ENCODE results near the gene OR2D2.

OR2D2 gene

DNA sequence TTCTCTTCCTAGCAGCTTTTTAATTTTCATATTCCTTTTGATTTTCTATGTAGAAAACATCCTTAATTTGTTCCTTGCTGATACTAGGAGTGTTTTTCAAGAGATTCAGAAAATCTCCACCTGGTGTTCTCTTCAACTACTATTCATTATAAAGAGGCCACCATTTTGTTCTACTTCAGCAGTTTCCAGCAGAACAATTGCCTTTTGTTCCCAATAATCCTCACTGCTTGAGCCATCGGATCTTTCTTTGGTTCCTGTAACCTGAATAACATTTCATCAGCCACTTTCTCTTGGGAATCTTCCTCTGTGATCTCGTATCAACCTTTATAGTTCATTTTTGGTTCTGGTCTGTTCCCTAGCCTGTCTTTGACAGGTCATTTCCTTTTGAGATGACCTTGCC, 48.6 kb downstream of the OR2D2 start (continued):
- TF ChIP-seq, protein P1, sequence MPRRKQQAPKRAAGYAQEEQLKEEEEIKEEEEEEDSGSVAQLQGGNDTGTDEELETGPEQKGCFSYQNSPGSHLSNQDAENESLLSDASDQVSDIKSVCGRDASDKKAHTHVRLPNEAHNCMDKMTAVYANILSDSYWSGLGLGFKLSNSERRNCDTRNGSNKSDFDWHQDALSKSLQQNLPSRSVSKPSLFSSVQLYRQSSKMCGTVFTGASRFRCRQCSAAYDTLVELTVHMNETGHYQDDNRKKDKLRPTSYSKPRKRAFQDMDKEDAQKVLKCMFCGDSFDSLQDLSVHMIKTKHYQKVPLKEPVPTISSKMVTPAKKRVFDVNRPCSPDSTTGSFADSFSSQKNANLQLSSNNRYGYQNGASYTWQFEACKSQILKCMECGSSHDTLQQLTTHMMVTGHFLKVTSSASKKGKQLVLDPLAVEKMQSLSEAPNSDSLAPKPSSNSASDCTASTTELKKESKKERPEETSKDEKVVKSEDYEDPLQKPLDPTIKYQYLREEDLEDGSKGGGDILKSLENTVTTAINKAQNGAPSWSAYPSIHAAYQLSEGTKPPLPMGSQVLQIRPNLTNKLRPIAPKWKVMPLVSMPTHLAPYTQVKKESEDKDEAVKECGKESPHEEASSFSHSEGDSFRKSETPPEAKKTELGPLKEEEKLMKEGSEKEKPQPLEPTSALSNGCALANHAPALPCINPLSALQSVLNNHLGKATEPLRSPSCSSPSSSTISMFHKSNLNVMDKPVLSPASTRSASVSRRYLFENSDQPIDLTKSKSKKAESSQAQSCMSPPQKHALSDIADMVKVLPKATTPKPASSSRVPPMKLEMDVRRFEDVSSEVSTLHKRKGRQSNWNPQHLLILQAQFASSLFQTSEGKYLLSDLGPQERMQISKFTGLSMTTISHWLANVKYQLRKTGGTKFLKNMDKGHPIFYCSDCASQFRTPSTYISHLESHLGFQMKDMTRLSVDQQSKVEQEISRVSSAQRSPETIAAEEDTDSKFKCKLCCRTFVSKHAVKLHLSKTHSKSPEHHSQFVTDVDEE (CRISPR knock-in tag; IDR thresholded peaks at IDR 0.05): no peak

- ATAC-seq: no peak
- TF ChIP-seq GLIS3 (CRISPR knock-in tag; IDR thresholded peaks at IDR 0.05): no peak
- no peak for TF ChIP-seq ZFP30 (CRISPR knock-in tag; IDR thresholded peaks at IDR 0.05)
- TF ChIP-seq, protein P2, sequence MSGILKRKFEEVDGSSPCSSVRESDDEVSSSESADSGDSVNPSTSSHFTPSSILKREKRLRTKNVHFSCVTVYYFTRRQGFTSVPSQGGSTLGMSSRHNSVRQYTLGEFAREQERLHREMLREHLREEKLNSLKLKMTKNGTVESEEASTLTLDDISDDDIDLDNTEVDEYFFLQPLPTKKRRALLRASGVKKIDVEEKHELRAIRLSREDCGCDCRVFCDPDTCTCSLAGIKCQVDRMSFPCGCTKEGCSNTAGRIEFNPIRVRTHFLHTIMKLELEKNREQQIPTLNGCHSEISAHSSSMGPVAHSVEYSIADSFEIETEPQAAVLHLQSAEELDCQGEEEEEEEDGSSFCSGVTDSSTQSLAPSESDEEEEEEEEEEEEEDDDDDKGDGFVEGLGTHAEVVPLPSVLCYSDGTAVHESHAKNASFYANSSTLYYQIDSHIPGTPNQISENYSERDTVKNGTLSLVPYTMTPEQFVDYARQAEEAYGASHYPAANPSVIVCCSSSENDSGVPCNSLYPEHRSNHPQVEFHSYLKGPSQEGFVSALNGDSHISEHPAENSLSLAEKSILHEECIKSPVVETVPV (CRISPR knock-in tag; IDR thresholded peaks at IDR 0.05): no peak
- TF ChIP-seq RARB (CRISPR knock-in tag; IDR thresholded peaks at IDR 0.05): no peak
- TF ChIP-seq CREB5 (CRISPR knock-in tag; IDR thresholded peaks at IDR 0.05; ENCODE audit: low read depth): no peak
- TF ChIP-seq ESRRG (CRISPR knock-in tag; IDR thresholded peaks at IDR 0.05): no peak
- TF ChIP-seq ARNTL (CRISPR knock-in tag; IDR thresholded peaks at IDR 0.05; ENCODE audit: borderline replicate concordance, low read depth): no peak
- no peak for TF ChIP-seq SNAI2 (CRISPR knock-in tag; IDR thresholded peaks at IDR 0.05)
- no peak for TF ChIP-seq CSDC2 (CRISPR knock-in tag; IDR thresholded peaks at IDR 0.05)
- TF ChIP-seq ZC3H10 (CRISPR knock-in tag; IDR thresholded peaks at IDR 0.05): no peak
- TF ChIP-seq OSR1 (CRISPR knock-in tag; IDR thresholded peaks at IDR 0.05): no peak
- no peak for TF ChIP-seq ZNF70 (CRISPR knock-in tag; IDR thresholded peaks at IDR 0.05)
- no peak for TF ChIP-seq ZNF8 (CRISPR knock-in tag; IDR thresholded peaks at IDR 0.05)
- TF ChIP-seq, protein P3, sequence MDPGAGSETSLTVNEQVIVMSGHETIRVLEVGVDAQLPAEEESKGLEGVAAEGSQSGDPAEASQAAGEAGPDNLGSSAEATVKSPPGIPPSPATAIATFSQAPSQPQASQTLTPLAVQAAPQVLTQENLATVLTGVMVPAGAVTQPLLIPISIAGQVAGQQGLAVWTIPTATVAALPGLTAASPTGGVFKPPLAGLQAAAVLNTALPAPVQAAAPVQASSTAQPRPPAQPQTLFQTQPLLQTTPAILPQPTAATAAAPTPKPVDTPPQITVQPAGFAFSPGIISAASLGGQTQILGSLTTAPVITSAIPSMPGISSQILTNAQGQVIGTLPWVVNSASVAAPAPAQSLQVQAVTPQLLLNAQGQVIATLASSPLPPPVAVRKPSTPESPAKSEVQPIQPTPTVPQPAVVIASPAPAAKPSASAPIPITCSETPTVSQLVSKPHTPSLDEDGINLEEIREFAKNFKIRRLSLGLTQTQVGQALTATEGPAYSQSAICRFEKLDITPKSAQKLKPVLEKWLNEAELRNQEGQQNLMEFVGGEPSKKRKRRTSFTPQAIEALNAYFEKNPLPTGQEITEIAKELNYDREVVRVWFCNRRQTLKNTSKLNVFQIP (CRISPR knock-in tag; IDR thresholded peaks at IDR 0.05; ENCODE audit: borderline replicate concordance, low read depth): no peak
- no peak for TF ChIP-seq ZFP3 (CRISPR knock-in tag; IDR thresholded peaks at IDR 0.05)
Observed at GRCh38 chr11:6841694-6842093, 50.6 kb downstream of the OR2D2 start.
